ENCODE results near the gene ERVV-1. TPM values are rescaled to one million over a fixed set of nuclear protein-coding genes. Genes with fewer than 3 reads are reported as not detected.

ERVV-1 gene
- total and polyA plus RNA-seq, 2 donors (not counting 3 experiments of a cell fraction or from before 2014, with no cell fraction given): not detected

DNA sequence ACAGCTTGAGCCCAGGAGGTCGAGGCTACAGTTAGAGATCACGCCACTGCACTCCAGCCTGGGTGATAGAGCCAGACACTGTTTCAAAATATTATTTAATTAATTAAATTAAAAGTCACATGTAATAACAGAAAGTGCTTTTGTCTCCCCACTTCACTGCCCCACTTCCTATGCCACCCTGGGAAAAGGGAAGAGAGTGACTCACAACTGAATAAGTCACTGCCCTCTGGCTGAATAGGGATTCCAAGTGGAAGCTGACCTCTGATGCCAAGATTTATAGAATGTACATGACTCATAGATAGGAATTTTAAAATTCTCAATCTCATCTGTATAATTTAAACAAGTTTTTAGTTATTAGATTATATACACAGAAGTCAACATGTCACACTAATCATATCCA lies 22.2 kb upstream of the ERVV-1 start:
- dilution Hi-C loops (cut with MboI; ENCODE audit: extremely low pct_ligation_motif_present, low sequenced_read_pairs): no loop called here
- no TSS peak for BruUV-seq (replicated peaks)
- H3K9ac ChIP-seq (replicated peaks; ENCODE audit: extremely low read depth, insufficient read depth, low read length): peak overlapping the region; percentile 58
- DNase-seq (ENCODE audit: low read depth, low spot score) (peak; percentile 77), FAIRE-seq (peak; percentile 93)
- H3K36me3 ChIP-seq (ENCODE audit: control insufficient read depth in 2 of 2, extremely low read depth in 1 of 2, insufficient read depth in 2 of 2, low read length in 2 of 2): peaks cover 1 to 11% of the 10 kb centered on the region in 2 experiments
- H3K9me3 ChIP-seq (replicated peaks; ENCODE audit: control insufficient read depth, insufficient read depth, low read length): no peaks in the 10 kb centered on the region
- peak overlapping the region; percentile 81 for H3K27ac ChIP-seq (ENCODE audit: insufficient read depth, low read depth, low read length)
- intact Hi-C loops (cut with micrococcal nuclease): loop anchor here (1.0 to 5.0 kb wide), 4 partner anchors 49 to 464 kb away; partner anchors contain the start of gene ZNF808
- peak overlapping the region in 1 of 3 experiments; percentile 38 for H3K4me3 ChIP-seq (replicated peaks in 1 of 3; ENCODE audit: insufficient read depth in 1 of 3, low read depth in 1 of 3, low read length in 3 of 3)
- H2AFZ ChIP-seq (ENCODE audit: low read depth, low read length): no peak overlapping the region
- peaks cover 20% of the 10 kb centered on the region for H3K4me1 ChIP-seq (ENCODE audit: control insufficient read depth, extremely low read depth, insufficient read depth, low read length)
- H4K20me1 ChIP-seq (replicated peaks; ENCODE audit: control insufficient read depth, extremely low read depth, insufficient read depth, low read length): no peaks in the 10 kb centered on the region
- no peak for TF ChIP-seq EZH2 (IDR thresholded peaks at IDR 0.05; ENCODE audit: borderline replicate concordance, low read depth, low read length, severe bottlenecking)
- peak; percentile 45 for TF ChIP-seq POLR2A (IDR thresholded peaks at IDR 0.05; ENCODE audit: low read depth, low read length)
- no peak for TF ChIP-seq MYC (IDR thresholded peaks at IDR 0.05; ENCODE audit: low read depth, low read length)
- TF ChIP-seq, protein P1, sequence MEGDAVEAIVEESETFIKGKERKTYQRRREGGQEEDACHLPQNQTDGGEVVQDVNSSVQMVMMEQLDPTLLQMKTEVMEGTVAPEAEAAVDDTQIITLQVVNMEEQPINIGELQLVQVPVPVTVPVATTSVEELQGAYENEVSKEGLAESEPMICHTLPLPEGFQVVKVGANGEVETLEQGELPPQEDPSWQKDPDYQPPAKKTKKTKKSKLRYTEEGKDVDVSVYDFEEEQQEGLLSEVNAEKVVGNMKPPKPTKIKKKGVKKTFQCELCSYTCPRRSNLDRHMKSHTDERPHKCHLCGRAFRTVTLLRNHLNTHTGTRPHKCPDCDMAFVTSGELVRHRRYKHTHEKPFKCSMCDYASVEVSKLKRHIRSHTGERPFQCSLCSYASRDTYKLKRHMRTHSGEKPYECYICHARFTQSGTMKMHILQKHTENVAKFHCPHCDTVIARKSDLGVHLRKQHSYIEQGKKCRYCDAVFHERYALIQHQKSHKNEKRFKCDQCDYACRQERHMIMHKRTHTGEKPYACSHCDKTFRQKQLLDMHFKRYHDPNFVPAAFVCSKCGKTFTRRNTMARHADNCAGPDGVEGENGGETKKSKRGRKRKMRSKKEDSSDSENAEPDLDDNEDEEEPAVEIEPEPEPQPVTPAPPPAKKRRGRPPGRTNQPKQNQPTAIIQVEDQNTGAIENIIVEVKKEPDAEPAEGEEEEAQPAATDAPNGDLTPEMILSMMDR (IDR thresholded peaks at IDR 0.05; ENCODE audit: extremely low read depth in 1 of 2, insufficient read depth in 1 of 2, low read depth in 1 of 2, low read length in 2 of 2): no peak
- TF ChIP-seq JUN (IDR thresholded peaks at IDR 0.05; ENCODE audit: borderline replicate concordance, insufficient read depth, insufficient read length, low read depth): peak; percentile 91
- TF ChIP-seq POLR2AphosphoS5 (IDR thresholded peaks at IDR 0.05; ENCODE audit: insufficient read depth, low read depth, low read length): peak; percentile 65
- TF ChIP-seq FOS (IDR thresholded peaks at IDR 0.05; ENCODE audit: borderline replicate concordance, insufficient read depth, low read length): peak; percentile 96
- no peak for TF ChIP-seq GATA2 (IDR thresholded peaks at IDR 0.05; ENCODE audit: insufficient read depth, insufficient read length, low read depth, low read length)
- TF ChIP-seq, protein P2, sequence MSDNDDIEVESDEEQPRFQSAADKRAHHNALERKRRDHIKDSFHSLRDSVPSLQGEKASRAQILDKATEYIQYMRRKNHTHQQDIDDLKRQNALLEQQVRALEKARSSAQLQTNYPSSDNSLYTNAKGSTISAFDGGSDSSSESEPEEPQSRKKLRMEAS (IDR thresholded peaks at IDR 0.05; ENCODE audit: insufficient read depth, insufficient read length): no peak
- H3K9me1 ChIP-seq (replicated peaks; ENCODE audit: control insufficient read depth, extremely low read depth, insufficient read depth, low read length): no peaks in the 10 kb centered on the region
- H3K27me3 ChIP-seq (ENCODE audit: control insufficient read depth in 2 of 2, insufficient read depth in 2 of 2, low read length in 2 of 2): no peaks in the 10 kb centered on the region
- H3K79me2 ChIP-seq (ENCODE audit: control insufficient read depth, insufficient read depth, low read length): peaks cover 7% of the 10 kb centered on the region
- CTCF ChIA-PET: no interaction called here
- POLR2A ChIA-PET: no interaction called here
- peak overlapping the region; percentile 75 for H3K4me2 ChIP-seq (ENCODE audit: insufficient read depth, low read length)
